Activated naive CD8-positive, alpha-beta T cell (primary cell): Measurements from ENCODE around the gene RAB11FIP5.

Experiments
- H3K27ac Mint-ChIP-seq: one replicate; pipeline ENCODE4 v1.8.0; 2021; ENCODE audit warnings: mixed read lengths
- H3K27me3 Mint-ChIP-seq: one replicate; pipeline ENCODE4 v1.8.0; 2021; ENCODE audit warnings: mixed read lengths
- H3K36me3 Mint-ChIP-seq: one replicate; pipeline ENCODE4 v1.8.0; 2021; ENCODE audit warnings: mixed read lengths
- H3K4me1 Mint-ChIP-seq: one replicate; pipeline ENCODE4 v1.8.0; 2021; ENCODE audit warnings: low read depth, mixed read lengths
- H3K4me3 Mint-ChIP-seq: one replicate; pipeline ENCODE4 v1.8.0; 2021; ENCODE audit warnings: mild to moderate bottlenecking, mixed read lengths
- H3K9me3 Mint-ChIP-seq: one replicate; pipeline ENCODE4 v1.8.0; 2021; ENCODE audit warnings: low read depth, mixed read lengths

RAB11FIP5 gene

GRCh38 chr2:73081181-73081671 is 31.5 kb downstream of the RAB11FIP5 start:
- Mint-ChIP-seq H3K27me3 (no peaks in the 10 kb centered on the region), H3K36me3 (no peaks in the 10 kb centered on the region), H3K9me3 (no peaks in the 10 kb centered on the region), H3K4me3 (no peak overlapping the region), H3K27ac (no peak overlapping the region), H3K4me1 (no peaks in the 10 kb centered on the region)

GRCh38 chr2:73080321-73081131 is 32.2 kb downstream of the RAB11FIP5 start:
- Mint-ChIP-seq H3K36me3 (no peaks in the 10 kb centered on the region), H3K4me3 (no peak overlapping the region), H3K27ac (no peak overlapping the region), H3K27me3 (no peaks in the 10 kb centered on the region), H3K9me3 (no peaks in the 10 kb centered on the region), H3K4me1 (no peaks in the 10 kb centered on the region)

GRCh38 chr2:73079636-73080035 is 33.1 kb downstream of the RAB11FIP5 start:
- Mint-ChIP-seq H3K27ac (no peak overlapping the region), H3K36me3 (no peaks in the 10 kb centered on the region), H3K4me1 (no peaks in the 10 kb centered on the region), H3K9me3 (no peaks in the 10 kb centered on the region), H3K4me3 (no peak overlapping the region), H3K27me3 (no peaks in the 10 kb centered on the region)

GRCh38 chr2:73078457-73079411 is 34.0 kb downstream of the RAB11FIP5 start:
- Mint-ChIP-seq H3K36me3 (no peaks in the 10 kb centered on the region), H3K4me1 (no peaks in the 10 kb centered on the region), H3K27me3 (no peaks in the 10 kb centered on the region), H3K4me3 (no peak overlapping the region), H3K27ac (no peak overlapping the region), H3K9me3 (no peaks in the 10 kb centered on the region)

GRCh38 chr2:73077424-73077795 is 35.3 kb downstream of the RAB11FIP5 start:
- Mint-ChIP-seq H3K4me1 (peaks cover 2% of the 10 kb centered on the region), H3K36me3 (no peaks in the 10 kb centered on the region), H3K27ac (no peak overlapping the region)

GRCh38 chr2:73076701-73077423 is 35.9 kb downstream of the RAB11FIP5 start:
- Mint-ChIP-seq H3K27me3 (no peaks in the 10 kb centered on the region), H3K36me3 (no peaks in the 10 kb centered on the region), H3K9me3 (no peaks in the 10 kb centered on the region), H3K4me1 (peaks cover 8% of the 10 kb centered on the region), H3K27ac (no peak overlapping the region), H3K4me3 (no peak overlapping the region)

More at GRCh38 chr2:73077424-73077795, 35.3 kb downstream of the RAB11FIP5 start:
- Mint-ChIP-seq H3K9me3 (no peaks in the 10 kb centered on the region), H3K27me3 (no peaks in the 10 kb centered on the region), H3K4me3 (no peak overlapping the region)

GRCh38 chr2:73075477-73076373 is 37.0 kb downstream of the RAB11FIP5 start:
- H3K9me3 Mint-ChIP-seq = no peaks in the 10 kb centered on the region
- H3K27me3 Mint-ChIP-seq = no peaks in the 10 kb centered on the region
- no peak overlapping the region for H3K27ac Mint-ChIP-seq
- no peaks in the 10 kb centered on the region for H3K36me3 Mint-ChIP-seq
- H3K4me3 Mint-ChIP-seq = no peak overlapping the region
- peaks cover 8% of the 10 kb centered on the region for H3K4me1 Mint-ChIP-seq

GRCh38 chr2:73074110-73075069 is 38.4 kb downstream of the RAB11FIP5 start:
- Mint-ChIP-seq H3K36me3 (no peaks in the 10 kb centered on the region), H3K4me3 (no peak overlapping the region), H3K27me3 (no peaks in the 10 kb centered on the region), H3K27ac (no peak overlapping the region), H3K9me3 (no peaks in the 10 kb centered on the region), H3K4me1 (peaks cover 18% of the 10 kb centered on the region)

GRCh38 chr2:73072416-73072815 is 40.3 kb downstream of the RAB11FIP5 start:
- H3K36me3 Mint-ChIP-seq = no peaks in the 10 kb centered on the region
- no peaks in the 10 kb centered on the region for H3K27me3 Mint-ChIP-seq
- peaks cover 28% of the 10 kb centered on the region for H3K4me1 Mint-ChIP-seq
- H3K4me3 Mint-ChIP-seq = peak overlapping the region; percentile 94
- peak overlapping the region; percentile 95 for H3K27ac Mint-ChIP-seq
- H3K9me3 Mint-ChIP-seq = no peaks in the 10 kb centered on the region

- H3K27me3 Mint-ChIP-seq = no peaks in the 10 kb centered on the region
- H3K4me3 Mint-ChIP-seq = peak overlapping the region; percentile 94
- H3K27ac Mint-ChIP-seq = peak overlapping the region; percentile 95
- no peaks in the 10 kb centered on the region for H3K36me3 Mint-ChIP-seq
- H3K9me3 Mint-ChIP-seq = no peaks in the 10 kb centered on the region
- H3K4me1 Mint-ChIP-seq = peaks cover 28% of the 10 kb centered on the region
Observed at GRCh38 chr2:73072129-73072395, 40.7 kb downstream of the RAB11FIP5 start.

GRCh38 chr2:73071360-73072128 is 41.2 kb downstream of the RAB11FIP5 start, which contains the start of gene SFXN5:
TSS of gene SFXN5 (minus strand) at chr2:73071712. CDS start at chr2:73071705, 7 bp downstream.
- Mint-ChIP-seq H3K36me3 (no peaks in the 10 kb centered on the region), H3K4me3 (peak within 1 kb of the TSS; percentile 94), H3K27me3 (no peaks in the 10 kb centered on the region), H3K4me1 (peaks cover 28% of the 10 kb centered on the region), H3K9me3 (no peaks in the 10 kb centered on the region), H3K27ac (peak within 1 kb of the TSS; percentile 95)

GRCh38 chr2:73070643-73071359 is 41.9 kb downstream of the RAB11FIP5 start:
- peaks cover 31% of the 10 kb centered on the region for H3K4me1 Mint-ChIP-seq
- peak overlapping the region; percentile 95 for H3K27ac Mint-ChIP-seq

More at GRCh38 chr2:73070643-73071359, 41.9 kb downstream of the RAB11FIP5 start:
- Mint-ChIP-seq H3K4me3 (peak overlapping the region; percentile 94), H3K9me3 (no peaks in the 10 kb centered on the region), H3K27me3 (no peaks in the 10 kb centered on the region), H3K36me3 (peaks cover 1% of the 10 kb centered on the region)
